Right cardiac atrium (tissue), 5 donors: ENCODE results near the gene CREM. TPM values are rescaled to one million over a fixed set of nuclear protein-coding genes. Genes with fewer than 3 reads are reported as not detected.
A peak's percentile ranks its signal among the peaks of the same experiment; 100 is the strongest.
"Not testable (repeated sequence)": the region's sequence is repeated elsewhere in the genome, so short reads cannot be mapped to it uniquely, and the experiment has no call there.

ENCODE experiments used
- ATAC-seq, 2 donors: fragments of 200-7000 bp; cut with Tn5 transposase; one replicate each; pipeline versions ENCODE4 v1.8.0 to v1.9.1; 2020; ENCODE audit warnings: moderate library complexity in 2 of 2, mild to moderate bottlenecking in 1 of 2
- DNase-seq, 3 donors: peaks; one replicate each; pipeline ENCODE4 v3.0.0-alpha.2; 2020
- H3K27ac ChIP-seq: one replicate; pipeline ENCODE4 v1.5.1; 2013; ENCODE audit warnings: mild to moderate bottlenecking, low read length, control low read depth, moderate library complexity
- H3K27me3 ChIP-seq: one replicate; pipeline ENCODE4 v1.6.1; 2013; ENCODE audit not compliant: control insufficient read depth, insufficient read depth
- H3K4me1 ChIP-seq: one replicate; pipeline ENCODE4 v1.6.1; 2013; ENCODE audit warnings: low read length; ENCODE audit not compliant: control insufficient read depth, insufficient read depth
- H3K4me3 ChIP-seq: one replicate; pipeline ENCODE4 v1.5.1; 2013; ENCODE audit warnings: low read length, control low read depth
- H3K9me3 ChIP-seq: one replicate; pipeline ENCODE4 v1.6.1; 2013; ENCODE audit warnings: low read length; ENCODE audit not compliant: control insufficient read depth
- WGBS: extraction: QIAGEN DNeasy Blood & Tissue Kit; methylation state at CpG from one replicate; pipeline ENCODE4 v1.1.7; 2013; 5-methylcytosine and 5-hydroxymethylcytosine counted together
- intact Hi-C, 4 donors: fragments of 100-400 bp; cut with DNase I; formaldehyde crosslinking; loops; one replicate each; pipeline versions ENCODE4 v1.11.0 to v1.14.0; 2022 to 2023
- polyA plus RNA-seq: library from polyadenylated mRNA; stranded (reverse); fragments of 200-250 nt; gene quantifications from one replicate; pipeline ENCODE4 v1.2.3, GENCODE V29; 2013
- total RNA-seq, 4 donors: library from RNA; stranded (reverse); fragmentation: NEBNext Ultra II Directional; extraction: Animal tissue kit (Norgen Biotek cat#: 25700); gene quantifications; one replicate each; pipeline ENCODE4 v1.2.1, GENCODE V29; 2021
- donor health status: healthy with polysubstance abuse.
- donor health status: DM: no; HTN: yes; CAD: no.
- donor health status: DM: no; HTN: no; CAD: no.
- donor health status: DM: no; HTN: yes; CAD: no; lungs with severe emphysema.
- donor health status: DM: yes; HTN: yes; CAD: no.

CREM gene
- total and polyA plus RNA-seq, 5 donors = 31.9 to 41.0 (median 39.1) TPM

- H3K9me3 ChIP-seq = no peaks in the 10 kb centered on the region
- intact Hi-C loops = no loop called here
- 60% methylated on average over 7 of the region's 7 CpGs for WGBS
- no peak for ATAC-seq
- DNase-seq = no peak
- H3K27me3 ChIP-seq = no peaks in the 10 kb centered on the region
- no peak overlapping the region for H3K4me3 ChIP-seq
- no peak overlapping the region for H3K27ac ChIP-seq
- H3K4me1 ChIP-seq = no peaks in the 10 kb centered on the region
Observed at GRCh38 chr10:35211390-35211789, 84.7 kb downstream of the CREM start.

- Histone ChIP-seq H3K27me3 (no peaks in the 10 kb centered on the region), H3K27ac (no peak overlapping the region), H3K9me3 (no peaks in the 10 kb centered on the region), H3K4me3 (no peak overlapping the region), H3K4me1 (no peaks in the 10 kb centered on the region)
- ATAC-seq (no peak), DNase-seq (no peak)
- intact Hi-C loops = no loop called here
- WGBS = 42% methylated on average over 6 of the region's 6 CpGs
Observed at GRCh38 chr10:35212856-35213255, 86.2 kb downstream of the CREM start.

- intact Hi-C loops = no loop called here
Observed at GRCh38 chr10:35213699-35214098, 87.1 kb downstream of the CREM start.

DNA sequence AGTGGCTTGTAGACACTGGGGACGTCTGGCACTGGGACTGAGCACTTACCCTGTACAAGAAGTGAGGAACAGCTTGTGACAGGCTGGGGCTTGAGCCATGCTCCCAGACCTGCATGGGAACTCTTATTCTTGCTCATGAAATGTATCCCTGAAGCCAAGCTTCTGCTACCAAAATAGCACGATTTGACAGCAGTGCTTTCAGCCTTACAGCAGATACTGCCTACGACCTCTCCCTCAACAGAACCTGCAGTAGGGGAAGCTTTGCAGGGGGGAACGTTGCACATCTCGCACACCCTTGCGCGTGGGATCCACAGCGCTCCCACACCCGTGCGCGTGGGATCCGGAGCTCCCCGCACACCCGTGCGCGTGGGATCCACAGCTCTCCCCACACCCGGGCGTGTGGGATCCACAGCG, 88.0 kb downstream of the CREM start:
- Histone ChIP-seq H3K4me3 (no peak overlapping the region), H3K27me3 (no peaks in the 10 kb centered on the region), H3K9me3 (no peaks in the 10 kb centered on the region), H3K27ac (no peak overlapping the region), H3K4me1 (no peaks in the 10 kb centered on the region)
- intact Hi-C loops = loop anchor here in 3 of 4 donors (5.0 kb wide), 1 partner anchor 92 kb away; no protein-coding TSS in a partner anchor
- 86% methylated on average over 19 of the region's 19 CpGs for WGBS
- ATAC-seq = no peak
- DNase-seq = no peak

More at GRCh38 chr10:35213699-35214098, 87.1 kb downstream of the CREM start:
- no peak for DNase-seq
- H3K4me1 ChIP-seq = no peaks in the 10 kb centered on the region
- no peaks in the 10 kb centered on the region for H3K27me3 ChIP-seq
- no peak for ATAC-seq
- H3K4me3 ChIP-seq = no peak overlapping the region
- H3K27ac ChIP-seq = no peak overlapping the region
- H3K9me3 ChIP-seq = no peaks in the 10 kb centered on the region
- WGBS = 98% methylated on average over 7 of the region's 7 CpGs

DNA sequence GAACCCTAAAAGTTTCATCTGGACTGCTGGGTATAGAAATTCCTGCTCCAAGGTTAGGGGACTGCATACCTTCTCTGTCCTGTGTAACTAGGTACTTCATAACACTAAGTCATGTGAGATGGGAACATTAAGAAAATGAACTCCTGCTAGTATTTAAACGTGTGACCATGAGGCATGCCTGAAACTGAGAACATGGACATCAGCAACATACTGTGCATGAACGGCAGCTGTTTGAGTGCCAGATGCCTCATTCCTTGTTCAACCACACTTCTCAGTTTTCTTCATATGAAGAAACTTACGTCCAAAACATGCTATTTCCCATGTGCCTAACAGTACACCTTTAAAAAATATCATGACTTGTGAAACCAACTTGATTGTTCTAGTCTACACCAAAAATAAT, 88.5 kb downstream of the CREM start:
- no peak overlapping the region for H3K27ac ChIP-seq
- no peaks in the 10 kb centered on the region for H3K9me3 ChIP-seq
- H3K4me3 ChIP-seq = no peak overlapping the region
- 79% methylated on average over 3 of the region's 3 CpGs for WGBS
- DNase-seq (no peak), ATAC-seq (no peak)
- no peaks in the 10 kb centered on the region for H3K27me3 ChIP-seq
- H3K4me1 ChIP-seq = no peaks in the 10 kb centered on the region
- intact Hi-C loops = loop anchor here in 3 of 4 donors (5.0 kb wide), 1 partner anchor 93 kb away; no protein-coding TSS in a partner anchor

GRCh38 chr10:35216303-35216905, 89.8 kb downstream of the CREM start:
- H3K4me1 ChIP-seq = no peaks in the 10 kb centered on the region
- H3K27me3 ChIP-seq = no peaks in the 10 kb centered on the region
- ATAC-seq = peak; percentile 36 to 56
- no peak overlapping the region for H3K4me3 ChIP-seq
- 61% methylated on average over 6 of the region's 6 CpGs for WGBS
- H3K9me3 ChIP-seq = no peaks in the 10 kb centered on the region
- intact Hi-C loops = loop anchor here in 3 of 4 donors (5.0 kb wide), 1 partner anchor 94 kb away; no protein-coding TSS in a partner anchor
- DNase-seq = no peak
- H3K27ac ChIP-seq = no peak overlapping the region

GRCh38 chr10:35216956-35217355, 90.3 kb downstream of the CREM start:
- not testable (repeated sequence) for H3K27ac ChIP-seq, ATAC-seq, H3K4me1 ChIP-seq, H3K4me3 ChIP-seq, DNase-seq, H3K27me3 ChIP-seq, H3K9me3 ChIP-seq
- intact Hi-C loops = loop anchor here in 3 of 4 donors (5.0 kb wide), 1 partner anchor 95 kb away; no protein-coding TSS in a partner anchor
- 77% methylated on average over 9 of the region's 9 CpGs for WGBS

- Histone ChIP-seq H3K9me3 (no peaks in the 10 kb centered on the region), H3K4me3 (no peak overlapping the region), H3K4me1 (no peaks in the 10 kb centered on the region), H3K27ac (no peak overlapping the region), H3K27me3 (no peaks in the 10 kb centered on the region)
- 32% methylated on average over 5 of the region's 5 CpGs for WGBS
- DNase-seq (no peak), ATAC-seq (peak; percentile 9 to 27)
- intact Hi-C loops = loop anchor here in 3 of 4 donors (5.0 kb wide), 1 partner anchor 95 kb away; no protein-coding TSS in a partner anchor
Observed at GRCh38 chr10:35217455-35217854, 90.8 kb downstream of the CREM start.

- Histone ChIP-seq H3K27me3 (no peaks in the 10 kb centered on the region), H3K27ac (no peak overlapping the region), H3K9me3 (no peaks in the 10 kb centered on the region), H3K4me3 (no peak overlapping the region), H3K4me1 (no peaks in the 10 kb centered on the region)
- intact Hi-C loops = loop anchor here (2.0 to 5.0 kb wide), 2 partner anchors 96 to 100 kb away; no protein-coding TSS in a partner anchor
- DNase-seq (peak; percentile 80 to 90 (median 85)), ATAC-seq (peak; percentile 78 to 85)
- 38% methylated on average over 7 of the region's 7 CpGs for WGBS
Observed at GRCh38 chr10:35218339-35218955, 91.8 kb downstream of the CREM start.

DNA sequence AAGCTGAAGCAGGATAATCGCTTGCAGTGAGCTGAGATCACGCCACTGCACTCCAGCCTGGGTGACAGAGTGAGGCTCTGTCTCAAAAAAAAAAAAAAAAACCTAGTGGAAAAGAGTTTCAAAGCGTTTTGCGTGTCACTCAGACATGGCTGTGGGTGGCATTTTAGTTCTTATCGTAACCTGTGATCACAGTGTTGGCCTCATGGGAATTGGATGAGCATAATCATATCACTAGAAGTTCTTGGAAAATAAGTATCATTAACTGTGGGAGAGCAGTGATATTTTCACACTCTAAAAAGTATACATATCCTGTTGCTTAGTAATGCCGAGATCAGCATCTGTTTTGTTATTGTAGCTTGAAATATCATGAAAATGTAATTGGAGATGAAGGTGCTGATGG, 92.6 kb downstream of the CREM start:
- H3K27me3 ChIP-seq = no peaks in the 10 kb centered on the region
- intact Hi-C loops = loop anchor here (2.0 to 5.0 kb wide), 2 partner anchors 97 to 100 kb away; no protein-coding TSS in a partner anchor
- no peaks in the 10 kb centered on the region for H3K9me3 ChIP-seq
- H3K4me3 ChIP-seq = no peak overlapping the region
- 66% methylated on average over 6 of the region's 6 CpGs for WGBS
- no peaks in the 10 kb centered on the region for H3K4me1 ChIP-seq
- DNase-seq (no peak), ATAC-seq (no peak)
- H3K27ac ChIP-seq = no peak overlapping the region
